Calu3 (cell line): Measurements from ENCODE around the gene HECA. TPM values are rescaled to one million over a fixed set of nuclear protein-coding genes. Genes with fewer than 3 reads are reported as not detected.
"Not testable (repeated sequence)": the region's sequence is repeated elsewhere in the genome, so short reads cannot be mapped to it uniquely, and the experiment has no call there.

ENCODE experiments used
- BruUV-seq: library from RNA; stranded (reverse); fragments of 400-500 nt; replicated peaks from 2 replicates; lab custom pipeline; 2021; lab: Mats Ljungman, UMichigan
- CTCF ChIA-PET: fragments of 300-600 bp; sonication (Branson Sonifier 250); formaldehyde crosslinking; loops from one replicate; lab custom pipeline; 2022; ENCODE audit warnings: antibody characterized with exemption; lab: Charles Lee
- DNase-seq: peaks from one replicate; pipeline ENCODE4 v3.0.0; 2022
- H3K27ac Mint-ChIP-seq: one replicate; pipeline ENCODE4 v1.8.0; 2022; ENCODE audit warnings: mixed read lengths; ENCODE audit not compliant: unreplicated experiment
- H3K27me3 Mint-ChIP-seq: one replicate; pipeline ENCODE4 v1.8.0; 2022; ENCODE audit warnings: mixed read lengths; ENCODE audit not compliant: unreplicated experiment
- H3K36me3 Mint-ChIP-seq: one replicate; pipeline ENCODE4 v1.8.0; 2022; ENCODE audit warnings: mild to moderate bottlenecking, moderate library complexity, mixed read lengths; ENCODE audit not compliant: insufficient read depth, unreplicated experiment
- H3K4me1 Mint-ChIP-seq: one replicate; pipeline ENCODE4 v1.8.0; 2022; ENCODE audit warnings: mild to moderate bottlenecking, low read depth, mixed read lengths; ENCODE audit not compliant: unreplicated experiment
- H3K4me3 Mint-ChIP-seq: one replicate; pipeline ENCODE4 v1.8.0; 2022; ENCODE audit warnings: mild to moderate bottlenecking, low read depth, moderate library complexity, mixed read lengths; ENCODE audit not compliant: unreplicated experiment
- H3K9me3 Mint-ChIP-seq: one replicate; pipeline ENCODE4 v1.8.0; 2022; ENCODE audit warnings: low read depth, mixed read lengths; ENCODE audit not compliant: unreplicated experiment
- intact Hi-C: fragments of 100-400 bp; cut with micrococcal nuclease; formaldehyde crosslinking; loops from one replicate; pipeline ENCODE4 v1.10.0; 2022; ENCODE audit not compliant: unreplicated experiment
- total RNA-seq: library from RNA; stranded (reverse); gene quantifications from 2 replicates; pipeline ENCODE4 v1.2.3, GENCODE V29; 2022
- TF ChIP-seq, protein P1 (sequence below): fragments of 200-600 bp; IDR thresholded peaks from one replicate; pipeline ENCODE4 v1.8.0; 2022; ENCODE audit warnings: antibody characterized with exemption; ENCODE audit not compliant: unreplicated experiment

Gene HECA
- total RNA-seq, 1 experiment from 2014 or later: 7.1 TPM

DNA sequence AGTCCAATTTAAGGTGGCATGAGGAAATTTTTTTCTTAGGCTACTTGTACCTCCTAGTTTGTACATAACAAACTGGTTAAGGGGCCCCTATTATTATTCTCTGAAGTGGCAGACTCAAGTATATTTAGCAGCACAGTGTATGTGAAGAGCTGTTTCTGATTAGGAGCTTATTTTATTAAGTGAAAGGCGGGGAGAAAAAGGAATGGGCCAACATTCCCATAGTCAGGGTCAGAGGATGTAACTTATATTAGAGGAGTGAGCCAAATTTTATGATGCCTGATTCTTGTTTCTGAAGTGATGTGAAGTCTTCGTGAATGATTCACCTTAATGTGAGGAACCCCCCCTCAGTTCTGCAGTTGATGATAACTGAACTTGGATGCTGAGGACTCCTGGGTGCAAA is 2.8 kb downstream of the HECA start:
- Mint-ChIP-seq H3K4me3 (no peak overlapping the region), H3K9me3 (no peaks in the 10 kb centered on the region), H3K4me1 (no peaks in the 10 kb centered on the region), H3K36me3 (peaks cover 19% of the 10 kb centered on the region), H3K27ac (no peak overlapping the region), H3K27me3 (no peaks in the 10 kb centered on the region)
- TSS peak; percentile 44 for BruUV-seq
- TF ChIP-seq, protein P1, sequence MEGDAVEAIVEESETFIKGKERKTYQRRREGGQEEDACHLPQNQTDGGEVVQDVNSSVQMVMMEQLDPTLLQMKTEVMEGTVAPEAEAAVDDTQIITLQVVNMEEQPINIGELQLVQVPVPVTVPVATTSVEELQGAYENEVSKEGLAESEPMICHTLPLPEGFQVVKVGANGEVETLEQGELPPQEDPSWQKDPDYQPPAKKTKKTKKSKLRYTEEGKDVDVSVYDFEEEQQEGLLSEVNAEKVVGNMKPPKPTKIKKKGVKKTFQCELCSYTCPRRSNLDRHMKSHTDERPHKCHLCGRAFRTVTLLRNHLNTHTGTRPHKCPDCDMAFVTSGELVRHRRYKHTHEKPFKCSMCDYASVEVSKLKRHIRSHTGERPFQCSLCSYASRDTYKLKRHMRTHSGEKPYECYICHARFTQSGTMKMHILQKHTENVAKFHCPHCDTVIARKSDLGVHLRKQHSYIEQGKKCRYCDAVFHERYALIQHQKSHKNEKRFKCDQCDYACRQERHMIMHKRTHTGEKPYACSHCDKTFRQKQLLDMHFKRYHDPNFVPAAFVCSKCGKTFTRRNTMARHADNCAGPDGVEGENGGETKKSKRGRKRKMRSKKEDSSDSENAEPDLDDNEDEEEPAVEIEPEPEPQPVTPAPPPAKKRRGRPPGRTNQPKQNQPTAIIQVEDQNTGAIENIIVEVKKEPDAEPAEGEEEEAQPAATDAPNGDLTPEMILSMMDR: no peak
- CTCF ChIA-PET: interaction anchor here (1.0 kb wide), 1 partner anchor 237 kb away, joined by 3 read pairs; the partner anchor contains the start of gene CITED2
- DNase-seq: no peak
- intact Hi-C loops: no loop called here

- H3K4me1 Mint-ChIP-seq, H3K27me3 Mint-ChIP-seq, H3K27ac Mint-ChIP-seq, DNase-seq, CTCF ChIA-PET, intact Hi-C loops, H3K4me3 Mint-ChIP-seq, BruUV-seq, H3K36me3 Mint-ChIP-seq, H3K9me3 Mint-ChIP-seq: not testable (repeated sequence)
Measured at GRCh38 chr6:139140854-139141253, 6.0 kb downstream of the HECA start.

GRCh38 chr6:139142262-139142661 is 7.4 kb downstream of the HECA start:
- CTCF ChIA-PET: no interaction called here
- H3K9me3 Mint-ChIP-seq: no peaks in the 10 kb centered on the region
- TF ChIP-seq, protein P1: no peak

DNA sequence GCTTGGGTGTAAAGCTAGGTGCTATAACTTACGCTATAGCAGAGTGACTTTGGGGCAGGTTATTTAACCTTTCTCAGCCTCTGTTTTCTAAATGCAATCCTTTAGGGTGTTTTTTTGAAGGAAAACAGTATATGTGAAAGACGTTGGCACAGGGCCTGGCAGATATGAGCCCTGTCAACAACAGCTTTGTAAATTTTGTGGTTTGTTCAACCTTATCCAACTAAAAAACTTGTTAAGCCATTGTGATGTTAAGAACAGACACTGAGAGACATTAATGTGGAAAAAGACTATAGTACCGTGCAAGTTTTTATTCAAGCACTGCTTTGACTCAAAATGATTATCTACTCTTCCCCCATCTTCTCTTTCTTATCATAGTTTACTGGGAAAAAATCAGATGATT is 8.2 kb downstream of the HECA start:
- no peak for DNase-seq
- Mint-ChIP-seq H3K4me1 (no peaks in the 10 kb centered on the region), H3K27me3 (no peaks in the 10 kb centered on the region), H3K9me3 (no peaks in the 10 kb centered on the region), H3K4me3 (no peak overlapping the region), H3K36me3 (no peaks in the 10 kb centered on the region), H3K27ac (no peak overlapping the region)
- intact Hi-C loops: no loop called here
- BruUV-seq: no TSS peak
- TF ChIP-seq, protein P1: no peak
- CTCF ChIA-PET: no interaction called here

More at GRCh38 chr6:139142262-139142661, 7.4 kb downstream of the HECA start:
- Mint-ChIP-seq H3K4me1 (no peaks in the 10 kb centered on the region), H3K4me3 (no peak overlapping the region), H3K36me3 (no peaks in the 10 kb centered on the region), H3K27ac (no peak overlapping the region), H3K27me3 (no peaks in the 10 kb centered on the region)
- intact Hi-C loops: no loop called here
- no TSS peak for BruUV-seq
- no peak for DNase-seq

DNA sequence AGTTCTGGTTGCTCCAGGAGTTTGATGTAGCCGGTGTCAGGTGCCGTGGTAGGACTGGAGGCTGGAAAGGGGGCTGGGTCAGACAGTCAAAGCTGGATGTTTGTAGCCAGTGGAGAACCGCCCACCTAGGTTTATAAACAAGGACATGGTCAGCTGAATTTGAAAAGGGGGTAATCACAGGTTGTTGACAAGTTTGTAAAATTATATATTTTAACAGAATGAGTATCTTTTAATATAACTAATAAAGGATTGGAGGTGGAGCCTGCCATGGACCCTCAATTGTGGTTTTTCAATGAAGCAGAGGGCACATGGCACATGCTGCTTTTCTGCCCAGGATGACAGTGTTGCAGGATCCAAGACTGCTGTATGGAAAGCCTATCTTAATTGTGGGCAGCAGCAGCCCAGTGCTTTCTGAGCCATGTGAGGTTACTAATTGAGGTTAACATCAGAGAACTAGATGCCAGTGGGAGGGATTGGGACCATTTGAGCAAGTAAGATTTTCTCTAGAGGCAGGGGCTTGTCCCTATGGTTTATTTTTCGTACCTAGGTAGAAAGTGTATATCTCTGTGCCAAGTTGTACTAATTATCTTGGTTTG is 9.7 kb downstream of the HECA start:
- no peak for DNase-seq
- no peaks in the 10 kb centered on the region for H3K9me3 Mint-ChIP-seq
- no peaks in the 10 kb centered on the region for H3K27me3 Mint-ChIP-seq
- H3K36me3 Mint-ChIP-seq: no peaks in the 10 kb centered on the region
- no peak overlapping the region for H3K4me3 Mint-ChIP-seq
- intact Hi-C loops: no loop called here
- no peaks in the 10 kb centered on the region for H3K4me1 Mint-ChIP-seq
- no TSS peak for BruUV-seq
- TF ChIP-seq, protein P1: no peak
- H3K27ac Mint-ChIP-seq: no peak overlapping the region
- CTCF ChIA-PET: no interaction called here
